ENCODE measurements around the gene MESD. TPM values are rescaled to one million over a fixed set of nuclear protein-coding genes. Genes with fewer than 3 reads are reported as not detected.

MESD gene
- total and polyA plus RNA-seq, 9 of the 15 experiments (the other 6 are each of a cell fraction or from before 2014, with no cell fraction given) = 11.3 to 39.7 (median 22.8) TPM

DNA sequence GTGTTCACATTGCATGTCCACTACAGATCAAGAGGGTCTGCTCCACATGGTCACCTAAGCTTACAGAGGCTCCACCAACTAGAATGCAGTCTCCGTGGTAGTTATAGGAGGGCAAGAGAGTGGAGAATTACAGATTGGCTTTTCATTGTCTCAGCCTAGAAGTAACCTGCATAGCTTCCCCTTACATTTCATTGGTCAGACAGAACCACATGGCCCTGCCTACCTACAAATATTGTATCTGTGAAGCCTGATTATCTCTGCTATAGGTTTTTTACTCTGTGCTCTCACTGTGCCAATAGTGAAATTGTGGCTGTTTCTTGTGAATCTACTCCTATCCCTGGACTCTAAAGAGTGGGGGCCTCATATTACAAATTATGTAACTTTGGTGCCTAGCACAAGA, 8.6 kb upstream of the MESD start (continued):
- TF ChIP-seq MAZ (CRISPR knock-in tag; conservative IDR thresholded peaks at IDR 0.05 in 1 of 2, IDR thresholded peaks at IDR 0.05 in 1 of 2) (no peak), NCOA2 (IDR thresholded peaks at IDR 0.05; ENCODE audit: partially characterized antibody in 2 of 2) (no peak), L3MBTL2 (IDR thresholded peaks at IDR 0.05) (peak; percentile 47), SRSF9 (IDR thresholded peaks at IDR 0.05; ENCODE audit: borderline replicate concordance, low read depth, low read length) (no peak), ZNF707 (CRISPR knock-in tag; conservative IDR thresholded peaks at IDR 0.05) (no peak), FOXA1 (IDR thresholded peaks at IDR 0.05; ENCODE audit: borderline replicate concordance) (no peak), PHF20 (IDR thresholded peaks at IDR 0.05; ENCODE audit: partially characterized antibody) (no peak), NFYB (IDR thresholded peaks at IDR 0.05; ENCODE audit: extremely low read depth, insufficient read length) (peak; percentile 93)
- TF ChIP-seq, protein P1, sequence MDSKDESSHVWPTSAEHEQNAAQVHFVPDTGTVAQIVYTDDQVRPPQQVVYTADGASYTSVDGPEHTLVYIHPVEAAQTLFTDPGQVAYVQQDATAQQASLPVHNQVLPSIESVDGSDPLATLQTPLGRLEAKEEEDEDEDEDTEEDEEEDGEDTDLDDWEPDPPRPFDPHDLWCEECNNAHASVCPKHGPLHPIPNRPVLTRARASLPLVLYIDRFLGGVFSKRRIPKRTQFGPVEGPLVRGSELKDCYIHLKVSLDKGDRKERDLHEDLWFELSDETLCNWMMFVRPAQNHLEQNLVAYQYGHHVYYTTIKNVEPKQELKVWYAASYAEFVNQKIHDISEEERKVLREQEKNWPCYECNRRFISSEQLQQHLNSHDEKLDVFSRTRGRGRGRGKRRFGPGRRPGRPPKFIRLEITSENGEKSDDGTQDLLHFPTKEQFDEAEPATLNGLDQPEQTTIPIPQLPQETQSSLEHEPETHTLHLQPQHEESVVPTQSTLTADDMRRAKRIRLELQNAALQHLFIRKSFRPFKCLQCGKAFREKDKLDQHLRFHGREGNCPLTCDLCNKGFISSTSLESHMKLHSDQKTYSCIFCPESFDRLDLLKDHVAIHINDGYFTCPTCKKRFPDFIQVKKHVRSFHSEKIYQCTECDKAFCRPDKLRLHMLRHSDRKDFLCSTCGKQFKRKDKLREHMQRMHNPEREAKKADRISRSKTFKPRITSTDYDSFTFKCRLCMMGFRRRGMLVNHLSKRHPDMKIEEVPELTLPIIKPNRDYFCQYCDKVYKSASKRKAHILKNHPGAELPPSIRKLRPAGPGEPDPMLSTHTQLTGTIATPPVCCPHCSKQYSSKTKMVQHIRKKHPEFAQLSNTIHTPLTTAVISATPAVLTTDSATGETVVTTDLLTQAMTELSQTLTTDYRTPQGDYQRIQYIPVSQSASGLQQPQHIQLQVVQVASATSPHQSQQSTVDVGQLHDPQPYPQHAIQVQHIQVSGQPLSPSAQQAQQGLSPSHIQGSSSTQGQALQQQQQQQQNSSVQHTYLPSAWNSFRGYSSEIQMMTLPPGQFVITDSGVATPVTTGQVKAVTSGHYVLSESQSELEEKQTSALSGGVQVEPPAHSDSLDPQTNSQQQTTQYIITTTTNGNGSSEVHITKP (IDR thresholded peaks at IDR 0.05; ENCODE audit: partially characterized antibody) = no peak
- TF ChIP-seq, protein P2, sequence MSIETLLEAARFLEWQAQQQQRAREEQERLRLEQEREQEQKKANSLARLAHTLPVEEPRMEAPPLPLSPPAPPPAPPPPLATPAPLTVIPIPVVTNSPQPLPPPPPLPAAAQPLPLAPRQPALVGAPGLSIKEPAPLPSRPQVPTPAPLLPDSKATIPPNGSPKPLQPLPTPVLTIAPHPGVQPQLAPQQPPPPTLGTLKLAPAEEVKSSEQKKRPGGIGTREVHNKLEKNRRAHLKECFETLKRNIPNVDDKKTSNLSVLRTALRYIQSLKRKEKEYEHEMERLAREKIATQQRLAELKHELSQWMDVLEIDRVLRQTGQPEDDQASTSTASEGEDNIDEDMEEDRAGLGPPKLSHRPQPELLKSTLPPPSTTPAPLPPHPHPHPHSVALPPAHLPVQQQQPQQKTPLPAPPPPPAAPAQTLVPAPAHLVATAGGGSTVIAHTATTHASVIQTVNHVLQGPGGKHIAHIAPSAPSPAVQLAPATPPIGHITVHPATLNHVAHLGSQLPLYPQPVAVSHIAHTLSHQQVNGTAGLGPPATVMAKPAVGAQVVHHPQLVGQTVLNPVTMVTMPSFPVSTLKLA (conservative IDR thresholded peaks at IDR 0.05) = no peak
- TF ChIP-seq, protein P3, sequence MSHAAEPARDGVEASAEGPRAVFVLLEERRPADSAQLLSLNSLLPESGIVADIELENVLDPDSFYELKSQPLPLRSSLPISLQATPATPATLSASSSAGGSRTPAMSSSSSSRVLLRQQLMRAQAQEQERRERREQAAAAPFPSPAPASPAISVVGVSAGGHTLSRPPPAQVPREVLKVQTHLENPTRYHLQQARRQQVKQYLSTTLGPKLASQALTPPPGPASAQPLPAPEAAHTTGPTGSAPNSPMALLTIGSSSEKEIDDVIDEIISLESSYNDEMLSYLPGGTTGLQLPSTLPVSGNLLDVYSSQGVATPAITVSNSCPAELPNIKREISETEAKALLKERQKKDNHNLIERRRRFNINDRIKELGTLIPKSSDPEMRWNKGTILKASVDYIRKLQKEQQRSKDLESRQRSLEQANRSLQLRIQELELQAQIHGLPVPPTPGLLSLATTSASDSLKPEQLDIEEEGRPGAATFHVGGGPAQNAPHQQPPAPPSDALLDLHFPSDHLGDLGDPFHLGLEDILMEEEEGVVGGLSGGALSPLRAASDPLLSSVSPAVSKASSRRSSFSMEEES (CRISPR knock-in tag; IDR thresholded peaks at IDR 0.05) = no peak
- TF ChIP-seq, protein P4, sequence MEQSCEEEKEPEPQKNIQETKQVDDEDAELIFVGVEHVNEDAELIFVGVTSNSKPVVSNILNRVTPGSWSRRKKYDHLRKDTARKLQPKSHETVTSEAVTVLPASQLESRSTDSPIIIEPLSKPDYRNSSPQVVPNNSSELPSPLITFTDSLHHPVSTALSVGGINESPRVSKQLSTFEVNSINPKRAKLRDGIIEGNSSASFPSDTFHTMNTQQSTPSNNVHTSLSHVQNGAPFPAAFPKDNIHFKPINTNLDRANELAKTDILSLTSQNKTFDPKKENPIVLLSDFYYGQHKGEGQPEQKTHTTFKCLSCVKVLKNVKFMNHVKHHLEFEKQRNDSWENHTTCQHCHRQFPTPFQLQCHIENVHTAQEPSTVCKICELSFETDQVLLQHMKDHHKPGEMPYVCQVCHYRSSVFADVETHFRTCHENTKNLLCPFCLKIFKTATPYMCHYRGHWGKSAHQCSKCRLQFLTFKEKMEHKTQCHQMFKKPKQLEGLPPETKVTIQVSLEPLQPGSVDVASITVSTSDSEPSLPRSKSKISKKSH (CRISPR knock-in tag; IDR thresholded peaks at IDR 0.05) = no peak
- TF ChIP-seq, protein P5, sequence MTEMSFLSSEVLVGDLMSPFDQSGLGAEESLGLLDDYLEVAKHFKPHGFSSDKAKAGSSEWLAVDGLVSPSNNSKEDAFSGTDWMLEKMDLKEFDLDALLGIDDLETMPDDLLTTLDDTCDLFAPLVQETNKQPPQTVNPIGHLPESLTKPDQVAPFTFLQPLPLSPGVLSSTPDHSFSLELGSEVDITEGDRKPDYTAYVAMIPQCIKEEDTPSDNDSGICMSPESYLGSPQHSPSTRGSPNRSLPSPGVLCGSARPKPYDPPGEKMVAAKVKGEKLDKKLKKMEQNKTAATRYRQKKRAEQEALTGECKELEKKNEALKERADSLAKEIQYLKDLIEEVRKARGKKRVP (CRISPR knock-in tag; IDR thresholded peaks at IDR 0.05) = no peak
- TF ChIP-seq, protein P6, sequence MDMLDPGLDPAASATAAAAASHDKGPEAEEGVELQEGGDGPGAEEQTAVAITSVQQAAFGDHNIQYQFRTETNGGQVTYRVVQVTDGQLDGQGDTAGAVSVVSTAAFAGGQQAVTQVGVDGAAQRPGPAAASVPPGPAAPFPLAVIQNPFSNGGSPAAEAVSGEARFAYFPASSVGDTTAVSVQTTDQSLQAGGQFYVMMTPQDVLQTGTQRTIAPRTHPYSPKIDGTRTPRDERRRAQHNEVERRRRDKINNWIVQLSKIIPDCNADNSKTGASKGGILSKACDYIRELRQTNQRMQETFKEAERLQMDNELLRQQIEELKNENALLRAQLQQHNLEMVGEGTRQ (CRISPR knock-in tag; IDR thresholded peaks at IDR 0.05) = peak; percentile 83
